Activated naive CD4-positive, alpha-beta T cell treated with anti-CD3 and anti-CD28 coated beads for 36 hours (primary cell): ENCODE measurements around the gene SLC39A11. TPM values are rescaled to one million over a fixed set of nuclear protein-coding genes. Genes with fewer than 3 reads are reported as not detected.

Source experiments
- CTCF ChIA-PET: fragments of 350-600 bp; sonication (Branson Sonifier 250); formaldehyde crosslinking; loops from one replicate; lab custom pipeline; 2021; ENCODE audit warnings: antibody characterized with exemption; lab: Charles Lee
- DNase-seq: peaks from one replicate; pipeline ENCODE4 v3.0.0-alpha.2; 2020
- H3K27ac Mint-ChIP-seq: one replicate; pipeline ENCODE4 v1.8.0; 2021; ENCODE audit warnings: mild to moderate bottlenecking, mixed read lengths
- H3K27me3 Mint-ChIP-seq: one replicate; pipeline ENCODE4 v1.8.0; 2021; ENCODE audit warnings: low read depth, mixed read lengths
- H3K36me3 Mint-ChIP-seq: one replicate; pipeline ENCODE4 v1.8.0; 2021; ENCODE audit warnings: low read depth, mixed read lengths
- H3K4me1 Mint-ChIP-seq: one replicate; pipeline ENCODE4 v1.8.0; 2021; ENCODE audit warnings: low read depth, mixed read lengths
- H3K4me3 Mint-ChIP-seq: one replicate; pipeline ENCODE4 v1.8.0; 2021; ENCODE audit warnings: mild to moderate bottlenecking, moderate library complexity, mixed read lengths
- H3K9me3 Mint-ChIP-seq: one replicate; pipeline ENCODE4 v1.8.0; 2021; ENCODE audit warnings: mixed read lengths
- intact Hi-C: fragments of 100-400 bp; cut with micrococcal nuclease; formaldehyde crosslinking; loops from one replicate; pipeline ENCODE4 v1.15.1; 2023
- total RNA-seq, 2 experiments: library from RNA; stranded (reverse); gene quantifications; one replicate each; pipeline ENCODE4 v1.2.3, GENCODE V29; 2021

Gene SLC39A11
- total RNA-seq, 2 experiments from 2014 or later, result 14.0 to 16.4 TPM

DNA sequence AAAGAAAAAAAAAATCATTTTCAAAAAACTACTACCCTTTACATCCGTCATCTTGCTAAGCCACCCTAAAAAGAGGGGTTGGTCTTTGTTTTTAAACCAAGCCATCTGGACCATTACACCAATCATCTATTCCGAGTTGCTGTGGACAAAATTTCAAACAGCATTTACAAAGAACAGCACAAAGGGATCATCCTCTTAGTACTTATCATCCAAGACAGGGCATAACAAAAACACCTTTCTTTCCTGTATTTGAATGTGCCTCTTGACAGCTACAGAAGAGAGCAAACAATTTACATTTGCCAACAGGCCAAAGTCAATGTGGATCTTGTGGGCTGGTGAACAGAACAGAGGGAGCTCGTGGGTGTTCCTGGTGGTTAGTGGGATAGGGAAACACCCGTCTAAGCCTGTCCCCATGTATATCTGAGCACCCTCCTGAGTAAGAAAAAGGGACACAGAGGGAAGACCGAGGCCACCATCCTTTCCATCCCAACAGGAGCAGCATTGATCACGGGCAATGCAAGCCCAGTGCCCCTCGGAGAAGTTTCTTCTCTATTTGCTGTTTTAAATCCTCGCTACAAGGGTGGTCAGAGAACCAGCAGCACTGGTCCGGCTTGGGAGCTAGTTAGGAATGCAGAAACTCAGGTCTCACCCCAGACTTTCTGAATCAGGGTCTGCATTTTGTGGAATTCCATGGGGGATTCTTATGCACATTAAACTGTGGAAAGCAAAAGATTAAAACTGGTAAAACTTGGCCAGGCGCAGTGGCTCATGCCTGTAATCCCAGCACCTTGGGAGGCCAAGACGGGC lies 1.9 kb downstream of the SLC39A11 start:
- Mint-ChIP-seq H3K4me3 (peak overlapping the region; percentile 0), H3K36me3 (peaks cover 17% of the 10 kb centered on the region), H3K9me3 (no peaks in the 10 kb centered on the region), H3K27ac (no peak overlapping the region), H3K4me1 (peaks cover 34% of the 10 kb centered on the region), H3K27me3 (no peaks in the 10 kb centered on the region)
- intact Hi-C loops, result no loop called here
- CTCF ChIA-PET, result no interaction called here
- DNase-seq, result no peak

GRCh38 chr17:73089322-73090317 lies 2.9 kb downstream of the SLC39A11 start:
- H3K36me3 Mint-ChIP-seq, result peaks cover 26% of the 10 kb centered on the region
- no peaks in the 10 kb centered on the region for H3K9me3 Mint-ChIP-seq
- H3K4me1 Mint-ChIP-seq, result peaks cover 34% of the 10 kb centered on the region
- no peak overlapping the region for H3K27ac Mint-ChIP-seq
- no peaks in the 10 kb centered on the region for H3K27me3 Mint-ChIP-seq
- no peak for DNase-seq
- intact Hi-C loops, result no loop called here
- H3K4me3 Mint-ChIP-seq, result no peak overlapping the region
- CTCF ChIA-PET, result interaction anchor here (0.5 to 1.0 kb wide), 3 partner anchors 96 to 361 kb away, joined by 3 to 7 read pairs (median 5); no protein-coding TSS in a partner anchor

- no peak overlapping the region for H3K4me3 Mint-ChIP-seq
Observed at GRCh38 chr17:73088561-73088960, 3.9 kb downstream of the SLC39A11 start.

GRCh38 chr17:73083432-73083831 lies 9.1 kb downstream of the SLC39A11 start:
- H3K27ac Mint-ChIP-seq, result no peak overlapping the region
- peaks cover 17% of the 10 kb centered on the region for H3K4me1 Mint-ChIP-seq
- CTCF ChIA-PET, result interaction anchor here (1.2 kb wide), 1 partner anchor 37 kb away, joined by 4 read pairs; no protein-coding TSS in a partner anchor
- peaks cover 3% of the 10 kb centered on the region for H3K9me3 Mint-ChIP-seq
- intact Hi-C loops, result no loop called here
- no peaks in the 10 kb centered on the region for H3K27me3 Mint-ChIP-seq
- no peak overlapping the region for H3K4me3 Mint-ChIP-seq
- DNase-seq, result no peak
- peaks cover 67% of the 10 kb centered on the region for H3K36me3 Mint-ChIP-seq

More at GRCh38 chr17:73088561-73088960, 3.9 kb downstream of the SLC39A11 start:
- intact Hi-C loops, result no loop called here
- Mint-ChIP-seq H3K27me3 (no peaks in the 10 kb centered on the region), H3K27ac (no peak overlapping the region), H3K9me3 (no peaks in the 10 kb centered on the region), H3K36me3 (peaks cover 36% of the 10 kb centered on the region), H3K4me1 (peaks cover 34% of the 10 kb centered on the region)
- CTCF ChIA-PET, result interaction anchor here (0.5 kb wide), 1 partner anchor 97 kb away, joined by 5 read pairs; no protein-coding TSS in a partner anchor
- no peak for DNase-seq

- no peak for DNase-seq
- CTCF ChIA-PET, result no interaction called here
- peaks cover 37% of the 10 kb centered on the region for H3K36me3 Mint-ChIP-seq
- H3K27ac Mint-ChIP-seq, result no peak overlapping the region
- H3K9me3 Mint-ChIP-seq, result peaks cover 1% of the 10 kb centered on the region
- intact Hi-C loops, result no loop called here
- H3K4me1 Mint-ChIP-seq, result no peaks in the 10 kb centered on the region
- H3K4me3 Mint-ChIP-seq, result no peak overlapping the region
- H3K27me3 Mint-ChIP-seq, result no peaks in the 10 kb centered on the region
Observed at GRCh38 chr17:73074566-73074965, 17.9 kb downstream of the SLC39A11 start.

DNA sequence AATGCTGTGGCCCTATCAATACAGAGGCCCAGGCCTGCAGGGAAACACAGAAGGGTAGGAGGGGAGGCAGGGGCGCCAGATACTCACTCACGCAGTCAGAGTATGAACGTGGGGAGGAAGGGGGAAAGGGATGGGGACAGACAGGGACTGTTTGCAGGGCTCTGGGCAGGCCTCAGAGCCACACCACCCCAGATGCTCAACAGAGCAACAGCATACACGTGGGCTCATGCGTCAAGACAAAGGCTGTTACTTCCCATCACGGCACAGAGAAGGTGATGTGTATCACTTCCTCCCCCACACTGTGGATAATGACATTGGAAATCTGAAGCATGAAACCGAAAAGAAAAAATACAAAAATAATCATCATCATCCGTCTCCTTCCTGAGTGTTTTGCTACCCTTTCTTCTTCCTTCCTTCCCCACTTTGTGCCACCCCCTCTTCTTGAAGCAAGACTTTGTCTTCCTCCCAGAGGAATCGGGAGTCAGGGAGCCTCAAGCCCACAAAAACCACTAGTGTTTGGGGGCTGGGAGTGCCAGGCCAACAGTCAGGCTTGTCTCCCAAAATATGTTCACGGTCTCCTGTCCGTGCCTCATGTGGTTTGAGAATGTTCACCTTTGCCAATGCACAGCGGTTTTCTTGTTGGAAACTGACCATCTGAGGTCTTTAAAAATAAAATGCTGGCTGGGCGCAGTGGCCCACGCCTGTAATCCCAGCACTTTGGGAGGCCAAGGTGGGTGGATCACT lies 20.1 kb downstream of the SLC39A11 start:
- no peaks in the 10 kb centered on the region for H3K4me1 Mint-ChIP-seq
- H3K36me3 Mint-ChIP-seq, result peaks cover 34% of the 10 kb centered on the region
- H3K27me3 Mint-ChIP-seq, result no peaks in the 10 kb centered on the region
- CTCF ChIA-PET, result no interaction called here
- no peak for DNase-seq
- intact Hi-C loops, result no loop called here
- H3K4me3 Mint-ChIP-seq, result no peak overlapping the region
- no peak overlapping the region for H3K27ac Mint-ChIP-seq
- peaks cover 1% of the 10 kb centered on the region for H3K9me3 Mint-ChIP-seq

DNA sequence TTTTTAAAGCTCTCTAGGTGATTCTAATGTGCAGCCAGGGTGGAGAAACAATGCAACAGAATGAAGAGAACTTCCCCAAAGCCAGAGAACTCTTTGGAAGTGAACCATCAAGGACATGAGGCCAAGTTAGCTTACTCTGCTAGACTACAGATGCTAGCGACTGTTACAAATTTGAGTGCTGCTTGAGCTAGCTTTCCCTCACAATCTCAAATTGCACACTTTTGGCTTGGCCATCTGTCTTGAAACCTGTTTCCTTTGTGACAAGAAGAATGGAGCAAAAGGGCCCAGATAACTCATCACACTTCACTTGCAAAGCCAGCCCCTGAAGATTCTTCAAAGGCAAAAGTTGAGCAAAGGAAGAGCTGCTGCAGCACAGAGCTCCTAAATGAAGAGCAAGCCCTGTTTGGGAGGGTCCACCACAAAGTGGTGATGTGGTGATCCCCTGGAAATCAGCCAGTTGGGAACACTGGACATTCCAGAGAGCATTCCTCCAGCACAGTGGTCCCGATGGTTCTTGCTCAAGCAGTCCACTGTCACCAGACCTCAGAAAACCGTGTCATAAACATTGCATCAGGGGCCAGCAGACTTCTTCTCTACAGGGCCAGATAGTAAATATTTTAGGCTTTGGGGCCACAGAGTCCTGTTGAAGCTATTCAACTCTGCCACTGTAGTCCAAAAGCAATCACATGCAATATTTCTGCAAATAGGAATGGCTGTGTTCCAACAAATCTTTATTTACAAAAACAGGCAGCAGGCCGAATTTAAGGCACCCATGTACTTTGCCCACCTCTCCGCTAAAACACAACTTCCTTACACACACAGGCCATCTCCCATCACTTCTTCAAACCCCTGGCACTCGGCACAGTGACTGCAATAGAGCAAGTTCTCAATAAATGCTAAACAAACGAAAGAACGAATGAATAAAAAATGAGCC lies 21.2 kb downstream of the SLC39A11 start:
- intact Hi-C loops, result no loop called here
- no peak for DNase-seq
- Mint-ChIP-seq H3K4me1 (no peaks in the 10 kb centered on the region), H3K36me3 (peaks cover 35% of the 10 kb centered on the region), H3K9me3 (peaks cover 1% of the 10 kb centered on the region), H3K27ac (no peak overlapping the region), H3K4me3 (no peak overlapping the region), H3K27me3 (no peaks in the 10 kb centered on the region)
- CTCF ChIA-PET, result interaction anchor here (0.6 to 1.5 kb wide), 2 partner anchors 17 to 344 kb away, joined by 3 read pairs; no protein-coding TSS in a partner anchor

GRCh38 chr17:73069841-73070240 lies 22.6 kb downstream of the SLC39A11 start:
- Mint-ChIP-seq H3K27ac (no peak overlapping the region), H3K4me3 (no peak overlapping the region), H3K9me3 (peaks cover 1% of the 10 kb centered on the region), H3K27me3 (no peaks in the 10 kb centered on the region), H3K4me1 (peaks cover 2% of the 10 kb centered on the region), H3K36me3 (peaks cover 35% of the 10 kb centered on the region)
- no peak for DNase-seq
- CTCF ChIA-PET, result no interaction called here
- intact Hi-C loops, result no loop called here

DNA sequence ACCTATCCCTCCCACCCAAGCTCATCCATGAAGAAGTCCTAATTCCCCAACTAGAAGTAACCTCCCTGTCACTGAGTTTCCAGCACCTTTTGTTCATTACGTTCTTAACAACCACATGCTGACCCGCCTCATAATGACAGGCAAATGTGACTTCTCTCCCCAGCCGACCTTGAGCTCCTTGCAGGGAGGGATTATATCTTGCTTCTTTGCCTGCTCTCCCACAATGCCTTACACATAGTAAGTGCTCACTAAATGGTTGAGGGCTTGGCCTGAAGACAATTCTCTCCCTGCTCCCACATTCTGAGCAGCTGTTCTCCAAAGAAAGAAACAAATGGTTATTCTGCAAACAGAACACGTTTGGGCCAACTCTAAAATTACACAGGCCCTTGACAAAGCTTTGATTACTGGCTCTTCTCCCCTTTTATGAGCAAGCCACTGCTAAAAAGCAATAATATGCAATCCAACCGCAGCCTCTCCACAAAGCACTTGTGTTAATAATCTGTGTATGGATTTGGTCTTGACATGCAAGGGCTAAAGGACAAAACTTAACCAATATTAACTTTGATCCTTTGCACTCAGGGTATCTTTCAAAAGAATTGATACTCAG lies 23.2 kb downstream of the SLC39A11 start:
- DNase-seq, result no peak
- no peaks in the 10 kb centered on the region for H3K27me3 Mint-ChIP-seq
- intact Hi-C loops, result no loop called here
- peaks cover 3% of the 10 kb centered on the region for H3K4me1 Mint-ChIP-seq
- peaks cover 35% of the 10 kb centered on the region for H3K36me3 Mint-ChIP-seq
- H3K4me3 Mint-ChIP-seq, result no peak overlapping the region
- CTCF ChIA-PET, result no interaction called here
- peaks cover 1% of the 10 kb centered on the region for H3K9me3 Mint-ChIP-seq
- no peak overlapping the region for H3K27ac Mint-ChIP-seq

DNA sequence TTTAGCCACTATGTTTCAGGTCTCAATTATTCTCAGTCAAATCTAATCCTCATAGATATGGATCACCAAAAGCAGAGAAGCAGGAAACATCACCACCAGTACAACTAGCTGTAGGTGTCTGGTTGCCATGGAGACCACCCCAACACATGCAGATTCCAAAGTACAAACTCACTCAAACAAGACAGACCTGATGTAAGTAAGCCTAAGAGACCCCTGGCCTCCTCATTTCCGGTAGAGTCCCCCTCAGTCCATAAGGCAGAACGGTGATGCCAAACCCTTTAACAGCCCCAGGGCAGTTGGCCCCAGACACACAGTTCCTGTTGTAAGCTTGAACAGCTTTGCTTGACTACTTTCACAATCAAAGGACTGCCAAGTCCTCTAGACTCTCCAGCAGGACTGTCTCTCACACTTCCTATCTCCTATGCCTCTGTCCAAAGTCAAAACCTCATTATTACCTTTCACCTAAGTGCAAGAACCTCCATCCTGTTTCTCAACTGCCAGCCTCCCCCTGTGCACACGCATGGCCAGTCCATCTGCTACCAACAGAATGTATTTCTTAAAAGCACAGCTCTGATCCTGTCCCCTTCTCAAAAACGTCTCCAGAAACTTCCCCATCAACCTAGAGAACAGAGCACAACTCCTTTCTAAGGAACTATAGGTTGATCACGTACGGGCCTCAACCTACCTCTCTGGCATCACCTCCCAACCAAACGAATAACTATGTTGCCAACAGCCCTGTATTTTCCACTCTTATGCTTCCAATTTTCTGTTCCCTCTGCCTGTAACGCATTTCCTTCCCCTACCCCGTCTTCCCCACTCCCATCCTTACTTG lies 23.9 kb downstream of the SLC39A11 start:
- DNase-seq, result no peak
- Mint-ChIP-seq H3K27me3 (no peaks in the 10 kb centered on the region), H3K36me3 (peaks cover 33% of the 10 kb centered on the region), H3K4me3 (no peak overlapping the region), H3K4me1 (peaks cover 3% of the 10 kb centered on the region), H3K27ac (no peak overlapping the region), H3K9me3 (peaks cover 1% of the 10 kb centered on the region)
- intact Hi-C loops, result no loop called here
- CTCF ChIA-PET, result interaction anchor here (1.0 kb wide), 1 partner anchor 341 kb away, joined by 5 read pairs; no protein-coding TSS in a partner anchor
